ENCODE data around the gene RPN2. TPM values are rescaled to one million over a fixed set of nuclear protein-coding genes. Genes with fewer than 3 reads are reported as not detected.

Gene RPN2
- polyA plus RNA-seq, 1 experiment = 834 TPM

DNA sequence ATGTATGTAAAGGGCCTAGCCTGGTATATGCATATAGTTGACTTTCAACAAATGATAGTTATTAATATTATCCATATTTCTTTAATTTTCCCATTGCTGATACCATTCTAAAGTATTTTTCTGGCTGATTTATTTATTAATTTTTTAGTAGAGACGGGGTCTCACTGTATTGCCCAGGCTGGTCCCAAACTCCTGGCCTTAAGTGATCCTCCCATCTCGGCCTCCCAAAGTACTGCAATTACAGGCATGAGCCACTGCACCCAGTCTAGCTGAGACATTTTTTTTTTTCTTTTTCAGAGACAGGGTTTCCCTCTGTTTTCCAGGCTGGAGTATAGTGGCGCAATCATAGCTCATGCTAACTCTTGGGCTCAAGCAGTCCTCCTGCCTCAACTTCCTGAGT is 30.1 kb downstream of the RPN2 start:
- DNase-seq (ENCODE audit: low read depth) = no peak
- ChIA-PET CTCF (interaction anchor here (0.9 to 1.0 kb wide), 2 partner anchors 14 to 26 kb away, joined by 3 to 4 read pairs; no protein-coding TSS in a partner anchor), POLR2A (no interaction called here)
- Histone ChIP-seq H3K36me3 (ENCODE audit: control insufficient read depth, insufficient read depth, low read length) (peaks cover 17% of the 10 kb centered on the region), H3K27me3 (ENCODE audit: control insufficient read depth, insufficient read depth, low read length) (no peaks in the 10 kb centered on the region), H3K4me3 (ENCODE audit: low read depth, low read length) (no peak overlapping the region)
- TF ChIP-seq, protein P1, sequence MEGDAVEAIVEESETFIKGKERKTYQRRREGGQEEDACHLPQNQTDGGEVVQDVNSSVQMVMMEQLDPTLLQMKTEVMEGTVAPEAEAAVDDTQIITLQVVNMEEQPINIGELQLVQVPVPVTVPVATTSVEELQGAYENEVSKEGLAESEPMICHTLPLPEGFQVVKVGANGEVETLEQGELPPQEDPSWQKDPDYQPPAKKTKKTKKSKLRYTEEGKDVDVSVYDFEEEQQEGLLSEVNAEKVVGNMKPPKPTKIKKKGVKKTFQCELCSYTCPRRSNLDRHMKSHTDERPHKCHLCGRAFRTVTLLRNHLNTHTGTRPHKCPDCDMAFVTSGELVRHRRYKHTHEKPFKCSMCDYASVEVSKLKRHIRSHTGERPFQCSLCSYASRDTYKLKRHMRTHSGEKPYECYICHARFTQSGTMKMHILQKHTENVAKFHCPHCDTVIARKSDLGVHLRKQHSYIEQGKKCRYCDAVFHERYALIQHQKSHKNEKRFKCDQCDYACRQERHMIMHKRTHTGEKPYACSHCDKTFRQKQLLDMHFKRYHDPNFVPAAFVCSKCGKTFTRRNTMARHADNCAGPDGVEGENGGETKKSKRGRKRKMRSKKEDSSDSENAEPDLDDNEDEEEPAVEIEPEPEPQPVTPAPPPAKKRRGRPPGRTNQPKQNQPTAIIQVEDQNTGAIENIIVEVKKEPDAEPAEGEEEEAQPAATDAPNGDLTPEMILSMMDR (IDR thresholded peaks at IDR 0.05; ENCODE audit: insufficient read depth, low read depth, low read length) = no peak

DNA sequence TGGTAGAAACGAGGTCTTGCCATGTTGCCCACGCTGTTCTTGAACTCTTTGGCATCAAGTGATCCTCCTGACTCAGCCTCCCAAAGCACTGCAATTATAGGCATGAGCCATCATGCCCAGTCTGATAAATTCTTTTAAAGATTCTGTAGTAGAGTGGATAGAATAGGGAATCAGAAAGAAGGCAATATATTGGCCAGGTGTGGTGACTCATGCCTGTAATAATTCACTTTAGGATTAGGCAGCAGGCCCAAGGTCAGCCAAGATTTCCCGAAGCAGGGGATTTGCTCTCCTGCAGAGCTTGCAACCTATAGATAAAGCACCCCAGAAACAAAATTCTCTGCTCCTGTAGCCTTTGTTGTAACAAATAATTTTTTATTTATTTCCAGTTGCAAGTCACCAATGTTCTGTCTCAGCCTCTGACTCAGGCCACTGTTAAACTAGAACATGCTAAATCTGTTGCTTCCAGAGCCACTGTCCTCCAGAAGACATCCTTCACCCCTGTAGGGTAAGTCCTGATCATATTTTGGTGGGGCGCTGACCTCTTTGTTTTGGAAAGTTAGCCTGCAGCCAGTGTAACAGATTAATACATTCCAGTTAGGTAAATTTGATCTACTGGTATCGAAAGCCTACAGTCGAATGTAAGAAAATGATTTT is 30.7 kb downstream of the RPN2 start:
- CTCF ChIA-PET = interaction anchor here (0.9 kb wide), 1 partner anchor 27 kb away, joined by 4 read pairs; no protein-coding TSS in a partner anchor
- TF ChIP-seq, protein P1 (IDR thresholded peaks at IDR 0.05; ENCODE audit: insufficient read depth, low read depth, low read length) = no peak
- H3K36me3 ChIP-seq (ENCODE audit: control insufficient read depth, insufficient read depth, low read length) = peaks cover 14% of the 10 kb centered on the region
- no peak for DNase-seq (ENCODE audit: low read depth)
- H3K27me3 ChIP-seq (ENCODE audit: control insufficient read depth, insufficient read depth, low read length) = no peaks in the 10 kb centered on the region
- no peak overlapping the region for H3K4me3 ChIP-seq (ENCODE audit: low read depth, low read length)
- POLR2A ChIA-PET = no interaction called here

DNA sequence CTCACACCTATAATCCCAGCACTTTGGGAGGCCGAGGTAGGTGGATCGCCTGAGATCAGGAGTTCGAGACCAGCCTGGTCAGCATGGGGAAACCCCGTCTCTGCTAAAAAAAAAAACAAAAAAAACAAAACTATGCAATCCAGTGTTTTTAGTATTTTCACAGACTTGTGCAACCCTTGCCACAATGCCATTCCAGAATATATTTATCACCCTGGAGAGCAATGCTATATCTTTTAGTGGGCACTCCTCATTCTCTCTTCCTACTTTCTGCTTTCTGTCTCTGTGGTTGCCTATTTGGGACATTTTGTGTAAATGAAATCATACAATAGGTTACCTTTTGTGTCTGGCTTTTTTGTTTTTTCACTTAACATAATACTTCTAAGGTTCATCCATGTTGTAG is 39.3 kb downstream of the RPN2 start:
- POLR2A ChIA-PET = no interaction called here
- CTCF ChIA-PET = interaction anchor here (1.9 kb wide), 1 partner anchor 52 kb away, joined by 4 read pairs; no protein-coding TSS in a partner anchor
- TF ChIP-seq, protein P1 (IDR thresholded peaks at IDR 0.05; ENCODE audit: insufficient read depth, low read depth, low read length) = no peak
- Histone ChIP-seq H3K27me3 (ENCODE audit: control insufficient read depth, insufficient read depth, low read length) (no peaks in the 10 kb centered on the region), H3K36me3 (ENCODE audit: control insufficient read depth, insufficient read depth, low read length) (peaks cover 2% of the 10 kb centered on the region; the same call in 1 of the 2 replicates), H3K4me3 (ENCODE audit: low read depth, low read length) (no peak overlapping the region)
- no peak for DNase-seq (ENCODE audit: low read depth)

DNA sequence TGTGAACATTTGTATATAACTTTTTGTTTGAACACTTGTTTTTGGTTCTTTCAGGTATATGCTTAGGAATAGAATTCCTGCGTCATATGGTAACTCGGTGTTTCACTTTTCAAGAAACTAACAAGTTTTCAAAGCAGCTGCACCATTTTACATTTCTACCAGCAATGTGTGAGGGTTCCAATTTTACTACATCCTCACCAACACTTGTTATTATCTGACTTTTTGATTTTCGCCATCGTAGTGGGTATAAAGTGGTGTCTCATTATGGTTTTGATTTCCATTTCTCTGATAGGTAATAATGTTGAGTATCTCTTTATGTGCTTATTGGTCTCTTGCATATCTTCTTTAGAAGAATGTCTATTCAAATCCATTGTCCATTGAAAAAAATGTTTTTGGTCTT is 39.8 kb downstream of the RPN2 start:
- Histone ChIP-seq H3K4me3 (ENCODE audit: low read depth, low read length) (no peak overlapping the region), H3K36me3 (ENCODE audit: control insufficient read depth, insufficient read depth, low read length) (peaks cover 3% of the 10 kb centered on the region), H3K27me3 (ENCODE audit: control insufficient read depth, insufficient read depth, low read length) (no peaks in the 10 kb centered on the region)
- ChIA-PET CTCF (no interaction called here), POLR2A (no interaction called here)
- TF ChIP-seq, protein P1 (IDR thresholded peaks at IDR 0.05; ENCODE audit: insufficient read depth, low read depth, low read length) = no peak
- no peak for DNase-seq (ENCODE audit: low read depth)

DNA sequence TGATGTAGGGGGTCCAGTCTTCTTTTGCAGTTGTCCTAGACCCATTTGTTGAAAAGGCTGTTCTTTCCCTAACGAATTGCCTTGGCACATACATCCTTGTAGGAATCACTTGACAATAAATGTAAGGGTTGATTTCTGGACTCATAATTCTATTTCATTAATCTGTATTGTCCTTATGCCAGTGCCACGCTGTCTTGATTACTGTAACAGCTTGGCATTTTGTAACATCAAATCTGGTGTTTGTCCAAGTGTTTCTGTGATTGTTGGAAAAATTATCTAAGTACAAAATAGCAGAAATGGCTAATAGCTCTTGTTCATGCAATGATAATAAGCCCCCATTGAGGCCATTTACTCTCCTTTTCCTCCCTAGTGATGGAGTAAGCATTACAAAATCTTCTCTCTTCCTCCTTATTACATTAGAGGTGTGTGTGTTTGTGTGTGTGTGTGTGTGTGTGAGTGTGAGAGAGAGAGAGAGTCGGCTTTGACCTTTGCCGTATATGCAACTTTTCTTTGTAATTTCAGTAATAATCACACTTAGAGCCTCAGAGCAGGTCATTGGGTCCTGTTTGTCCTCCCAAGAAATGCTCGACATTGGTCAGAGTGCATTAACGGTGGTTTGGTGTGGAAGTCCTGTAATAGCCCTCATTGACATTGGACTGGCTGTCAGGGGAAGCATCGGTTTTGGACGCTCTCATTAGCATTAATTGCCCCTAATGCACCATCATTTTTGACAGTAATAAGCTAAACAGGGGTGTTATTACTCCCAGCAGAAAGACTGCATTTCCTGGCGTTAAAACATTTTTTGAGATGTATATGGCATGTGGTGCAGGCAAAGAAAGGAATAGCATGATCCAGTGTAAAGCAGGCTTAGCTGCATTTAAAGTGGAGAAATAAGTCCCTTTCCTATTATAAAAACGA is 40.9 kb downstream of the RPN2 start:
- CTCF ChIA-PET = interaction anchor here (1.1 to 2.5 kb wide), 4 partner anchors 7 to 25 kb away, joined by 3 to 6 read pairs (median 5); no protein-coding TSS in a partner anchor
- DNase-seq (ENCODE audit: low read depth) = no peak

More for the DNA sequence above, 40.9 kb downstream of the RPN2 start:
- H3K36me3 ChIP-seq (ENCODE audit: control insufficient read depth, insufficient read depth, low read length) = peaks cover 7% of the 10 kb centered on the region
- no peak overlapping the region for H3K4me3 ChIP-seq (ENCODE audit: low read depth, low read length)
- H3K27me3 ChIP-seq (ENCODE audit: control insufficient read depth, insufficient read depth, low read length) = no peaks in the 10 kb centered on the region
- TF ChIP-seq, protein P1 (IDR thresholded peaks at IDR 0.05; ENCODE audit: insufficient read depth, low read depth, low read length) = no peak
- POLR2A ChIA-PET = no interaction called here
